HG02870 (cell line): ENCODE data around the gene SCAPER.
"Not testable (repeated sequence)": the region's sequence is repeated elsewhere in the genome, so short reads cannot be mapped to it uniquely, and the experiment has no call there.

Experiments
- ATAC-seq: cut with Tn5 transposase; IDR thresholded peaks from one replicate; pipeline ENCODE4 v1.9.1; 2021; ENCODE audit warnings: mild to moderate bottlenecking, moderate library complexity; ENCODE audit not compliant: unreplicated experiment

SCAPER gene

DNA sequence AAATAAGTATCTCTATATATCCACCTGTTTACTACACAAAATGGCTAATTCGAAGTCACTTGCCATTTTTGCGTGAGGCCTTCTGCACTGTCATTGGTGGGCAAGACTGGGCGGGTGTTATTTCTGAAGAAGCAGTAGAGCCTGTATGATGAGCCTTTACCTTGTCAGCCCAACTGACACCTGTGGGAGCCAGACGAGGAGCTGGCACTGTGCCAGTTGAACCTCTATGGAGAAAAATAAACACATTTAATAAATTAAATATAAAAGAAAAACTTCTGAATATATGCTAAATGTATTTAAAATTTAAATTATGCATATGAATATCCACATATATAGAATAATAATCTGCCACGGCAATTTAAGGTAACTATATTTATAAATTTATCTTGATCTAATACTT lies 109.9 kb downstream of the SCAPER start:
- no peak for ATAC-seq

DNA sequence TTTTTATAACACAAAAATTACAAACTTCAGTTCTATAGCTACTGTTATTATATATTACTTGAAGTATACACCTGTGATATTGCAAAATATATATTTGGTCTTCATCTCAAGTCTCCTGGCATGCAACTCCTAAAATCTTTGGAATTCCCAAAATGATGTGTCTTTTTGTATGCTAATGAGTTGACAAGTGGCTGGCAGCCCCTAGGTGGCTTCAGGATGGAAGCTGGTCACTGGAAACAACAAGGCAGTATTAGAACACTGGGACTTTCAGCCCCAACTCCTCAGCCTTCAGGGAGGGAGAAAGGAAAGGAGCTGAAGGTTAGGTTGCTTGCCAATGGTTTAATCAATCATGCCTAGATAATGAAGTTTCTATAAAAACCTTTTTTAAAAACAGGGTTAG lies 112.0 kb downstream of the SCAPER start:
- ATAC-seq: no peak

DNA sequence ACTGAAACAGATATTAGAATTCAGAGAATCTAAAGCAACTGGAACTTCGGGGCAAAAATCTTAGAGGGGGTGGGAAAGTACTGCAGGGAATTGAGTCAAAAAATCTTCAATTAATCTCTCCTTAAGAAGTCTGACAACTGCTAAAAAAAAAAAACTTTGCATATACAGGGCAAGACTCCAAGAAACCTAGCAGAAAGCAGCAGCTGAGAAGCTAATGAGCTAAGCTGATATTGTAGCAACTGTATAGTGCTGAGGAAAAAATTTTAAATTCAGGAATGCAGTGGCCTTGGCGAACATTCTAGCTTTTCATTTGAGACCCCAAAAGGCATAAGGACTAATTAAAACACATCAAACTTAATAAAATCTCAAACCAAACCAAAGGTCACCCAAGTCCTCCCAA lies 113.6 kb downstream of the SCAPER start:
- ATAC-seq: no peak

DNA sequence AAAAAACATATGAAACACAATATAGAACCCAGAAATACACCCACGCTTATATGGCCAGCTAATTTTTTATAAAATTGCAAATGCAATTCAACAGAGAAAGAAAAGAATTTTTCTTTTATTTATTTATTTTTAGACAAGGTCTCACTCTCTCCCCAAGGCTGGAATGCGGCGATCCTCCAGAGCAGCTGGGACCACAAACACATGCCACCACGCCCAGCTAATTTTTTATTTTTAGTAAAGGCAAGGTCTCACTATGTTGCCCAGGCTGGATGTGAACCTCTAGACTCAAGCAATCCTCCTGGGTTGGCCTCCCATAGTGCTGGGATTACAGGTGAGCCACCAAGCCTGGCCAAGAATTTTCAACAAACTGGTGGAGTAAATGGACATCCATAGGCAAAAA lies 117.9 kb downstream of the SCAPER start:
- ATAC-seq: no peak

DNA sequence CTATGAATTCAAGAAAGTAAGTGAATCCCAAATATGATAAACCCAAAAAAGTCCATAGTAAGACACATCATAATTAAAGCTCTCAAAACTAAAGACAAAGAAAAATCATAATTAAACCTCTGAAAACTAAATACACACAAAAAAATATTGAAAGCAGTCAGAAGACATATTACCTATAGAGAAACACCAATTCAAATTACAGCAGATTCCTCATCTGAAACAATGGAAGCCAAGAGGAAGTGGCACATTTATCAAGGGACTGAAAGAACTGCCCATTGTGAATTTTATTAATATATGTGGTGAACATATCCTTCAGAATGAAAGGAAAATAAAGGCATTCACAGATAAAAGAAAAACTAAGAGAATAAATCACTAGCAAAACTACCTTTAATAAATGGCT lies 128.2 kb downstream of the SCAPER start:
- no peak for ATAC-seq

DNA sequence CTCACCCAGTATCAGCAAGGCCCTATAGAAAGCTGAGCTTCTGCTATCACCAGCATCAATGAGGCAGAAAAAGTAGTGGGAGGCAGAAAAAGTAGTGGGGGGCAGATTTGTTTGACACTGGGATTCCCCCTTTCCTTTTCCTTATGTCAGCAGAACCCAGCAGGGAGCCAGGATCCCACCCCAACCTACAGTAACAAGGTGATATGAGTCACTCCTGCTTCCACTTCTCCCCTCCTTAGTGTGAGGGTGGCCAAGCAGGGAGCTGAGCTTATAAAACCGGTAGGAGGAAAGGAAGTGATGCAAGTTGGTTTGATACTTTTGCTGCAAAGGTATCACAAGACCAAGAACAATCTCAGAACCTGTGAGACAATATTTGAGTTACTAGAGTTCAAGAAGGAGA lies 128.7 kb downstream of the SCAPER start:
- ATAC-seq: no peak

DNA sequence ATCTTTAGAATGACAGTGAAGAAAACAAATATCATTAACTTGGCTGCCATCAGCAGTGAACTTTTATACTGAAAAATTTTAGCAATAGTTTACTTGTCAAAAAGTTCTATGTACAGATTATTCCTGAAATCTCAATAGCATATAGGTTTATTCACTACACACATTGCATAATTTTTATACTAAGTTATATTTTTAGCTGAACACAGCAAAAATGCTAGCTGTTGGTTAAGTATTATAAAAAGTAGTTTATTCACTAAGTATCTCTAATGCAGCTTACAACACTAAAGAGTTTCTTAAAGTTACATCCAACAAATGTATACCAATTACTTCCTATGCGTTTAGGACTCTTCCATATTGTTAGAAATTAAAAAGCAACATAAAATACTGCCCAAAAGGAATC lies 131.9 kb downstream of the SCAPER start:
- ATAC-seq: no peak

DNA sequence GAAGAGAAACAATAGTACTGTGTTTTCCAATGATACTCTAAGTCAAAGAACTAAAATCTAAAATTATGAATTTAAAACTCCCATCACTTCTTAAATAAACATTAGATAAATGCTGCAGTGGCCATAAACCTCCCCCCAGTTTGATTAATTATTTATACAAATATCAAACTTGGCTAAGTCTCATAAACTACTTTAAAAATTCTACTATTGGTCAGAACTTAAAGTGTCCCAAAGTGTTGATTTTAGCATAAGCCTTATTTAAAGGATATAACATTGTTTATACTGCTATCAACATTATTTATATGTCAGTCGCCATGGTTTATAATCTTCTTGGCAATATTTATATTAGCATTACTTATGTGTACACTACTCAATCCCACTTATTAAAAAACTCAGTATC lies 132.4 kb downstream of the SCAPER start:
- no peak for ATAC-seq

DNA sequence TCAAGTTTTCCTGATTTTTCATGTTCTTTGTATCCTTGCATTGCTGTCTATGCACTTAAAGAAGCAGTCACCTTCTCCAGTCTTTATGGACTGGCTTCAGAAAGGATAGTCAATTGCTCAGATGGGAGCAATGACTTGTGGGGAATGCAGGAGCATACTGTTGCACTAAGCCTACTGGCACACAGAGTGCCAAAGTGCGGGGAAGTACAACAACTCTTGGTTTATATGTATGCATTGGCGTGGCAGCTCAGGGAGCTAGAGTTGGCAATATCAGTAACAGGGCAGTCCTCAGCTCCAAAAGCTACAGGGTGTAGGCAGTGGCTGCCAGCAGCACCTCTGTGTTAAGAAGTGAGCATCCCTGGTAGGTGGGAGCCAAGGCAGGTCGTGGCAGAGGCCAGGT lies 141.1 kb downstream of the SCAPER start:
- no peak for ATAC-seq

DNA sequence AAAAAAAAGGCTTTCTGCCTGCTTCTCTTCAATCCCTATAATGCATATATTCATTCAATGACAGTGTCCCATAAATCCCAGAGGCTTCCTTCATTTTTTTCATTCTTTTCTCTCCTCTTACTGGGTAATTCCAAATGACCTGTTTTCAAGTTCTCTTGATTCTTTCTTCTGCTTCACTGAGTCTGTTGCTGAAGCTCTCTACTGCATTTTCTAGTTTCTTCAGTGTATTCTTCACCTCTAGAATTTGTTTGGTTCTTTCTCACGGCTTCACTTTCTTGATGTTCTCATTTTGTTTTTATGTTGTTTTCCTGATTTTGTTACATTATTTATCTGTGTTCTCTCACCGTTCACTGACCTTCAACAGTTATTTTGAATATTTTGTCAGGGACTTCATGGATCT lies 141.6 kb downstream of the SCAPER start:
- ATAC-seq: no peak

DNA sequence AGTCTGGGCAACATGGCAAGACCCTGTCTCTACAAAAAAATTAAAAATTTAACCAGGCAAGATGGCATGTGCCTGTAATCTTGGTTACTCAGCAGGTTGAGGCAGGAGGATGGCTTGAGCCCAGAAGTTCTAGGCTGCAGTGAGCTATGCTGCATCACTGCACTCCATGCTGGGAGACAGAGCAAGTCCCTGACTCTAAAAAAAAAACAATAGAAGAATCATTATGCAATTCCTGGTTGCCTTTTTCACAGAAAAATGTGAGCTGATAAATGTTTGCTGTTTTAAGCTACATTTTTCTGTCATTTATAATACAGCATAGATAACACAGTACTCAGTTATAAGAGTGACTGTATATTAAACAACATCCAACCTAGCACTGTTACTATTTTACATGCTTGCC lies 148.8 kb downstream of the SCAPER start:
- ATAC-seq: no peak

DNA sequence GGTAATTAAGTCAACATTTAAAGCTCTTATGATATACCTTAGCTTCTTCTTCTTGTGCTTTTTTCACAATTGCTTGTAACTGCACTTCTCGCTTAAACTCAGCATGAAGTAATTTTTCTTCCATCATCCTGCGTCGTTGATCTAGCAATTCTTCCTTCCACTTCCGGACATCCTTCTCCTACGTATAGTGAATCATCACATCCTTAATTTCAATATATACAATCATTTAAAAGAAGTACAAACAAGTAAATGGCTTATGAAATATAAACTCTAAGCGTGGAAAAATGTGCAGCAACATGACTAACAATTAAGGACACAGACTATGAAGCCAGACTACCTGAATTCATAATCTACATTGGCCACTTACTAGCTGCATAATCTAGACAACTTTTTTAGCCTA lies 151.4 kb downstream of the SCAPER start:
- no peak for ATAC-seq

DNA sequence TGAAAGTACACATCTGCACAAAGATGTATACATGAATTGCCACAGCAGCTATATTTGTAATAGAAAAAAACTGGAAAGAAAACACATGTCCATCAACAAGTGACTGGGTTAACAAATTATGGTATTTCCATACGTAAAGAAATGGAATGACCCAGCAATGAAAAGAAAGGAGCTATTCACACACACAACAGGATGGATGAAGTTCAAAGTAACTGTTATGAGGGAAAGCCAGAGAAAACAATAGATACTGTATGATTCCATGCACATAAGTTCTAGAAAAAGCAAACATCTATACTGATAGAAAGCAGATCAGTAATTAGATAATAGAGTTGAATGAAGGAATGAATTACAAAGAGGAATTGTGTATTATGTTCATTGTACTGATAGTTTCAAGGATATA lies 152.0 kb downstream of the SCAPER start:
- ATAC-seq: no peak

DNA sequence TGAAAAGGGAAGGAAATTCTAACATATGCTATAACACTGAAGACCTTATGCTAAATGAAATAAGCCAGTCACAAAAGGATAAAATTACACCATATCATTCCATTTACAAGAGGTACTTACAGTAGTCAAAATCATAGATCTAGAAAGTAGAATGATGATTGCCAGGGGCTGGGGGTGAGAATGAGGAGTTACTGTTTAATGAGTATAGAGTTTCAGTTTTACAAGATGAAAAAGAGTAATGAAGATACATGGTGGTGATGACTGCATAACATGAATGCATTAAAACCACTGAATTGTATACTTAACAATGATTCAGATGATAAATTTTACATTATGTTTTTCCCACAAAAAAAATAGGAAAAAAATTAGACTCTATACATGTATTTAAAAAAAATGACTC lies 152.6 kb downstream of the SCAPER start:
- no peak for ATAC-seq

DNA sequence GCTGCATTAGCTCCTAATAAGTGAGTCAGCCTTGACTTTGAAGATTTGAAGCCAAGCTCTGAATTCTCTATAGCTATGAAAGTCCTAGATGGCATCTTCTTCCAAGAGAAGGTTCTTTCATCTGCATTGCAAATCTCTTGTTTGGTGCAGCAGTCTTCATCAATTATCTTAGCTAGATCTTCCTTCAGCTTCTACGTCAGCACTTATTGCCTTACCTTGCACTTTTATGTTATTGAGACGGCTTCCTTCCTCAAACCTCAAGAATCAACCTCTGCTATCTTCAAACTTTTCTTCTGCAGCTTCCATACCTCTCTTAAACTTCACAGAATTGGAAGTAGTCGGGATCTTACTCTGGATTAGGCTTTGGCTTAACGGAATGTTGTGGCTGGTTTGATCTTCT lies 167.6 kb downstream of the SCAPER start:
- ATAC-seq: no peak

DNA sequence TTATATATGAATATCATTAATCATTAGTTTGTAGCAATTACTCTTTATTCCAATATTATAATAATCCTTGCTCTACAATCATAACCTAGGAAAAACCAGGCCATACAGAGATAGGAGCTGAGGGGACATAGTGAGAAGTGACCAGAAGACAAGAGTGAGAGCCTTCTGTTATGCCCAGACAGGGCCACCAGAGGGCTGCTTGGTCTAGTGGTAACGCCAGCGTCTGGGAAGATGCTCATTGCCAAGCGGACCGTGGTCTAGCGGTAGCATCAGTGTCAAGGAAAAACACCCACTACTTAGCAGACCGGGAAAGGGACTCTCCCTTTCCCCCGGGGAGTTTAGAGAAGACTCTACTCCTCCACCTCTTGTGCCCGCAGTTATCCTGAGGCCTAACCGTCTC lies 172.8 kb downstream of the SCAPER start:
- ATAC-seq: not testable (repeated sequence)

DNA sequence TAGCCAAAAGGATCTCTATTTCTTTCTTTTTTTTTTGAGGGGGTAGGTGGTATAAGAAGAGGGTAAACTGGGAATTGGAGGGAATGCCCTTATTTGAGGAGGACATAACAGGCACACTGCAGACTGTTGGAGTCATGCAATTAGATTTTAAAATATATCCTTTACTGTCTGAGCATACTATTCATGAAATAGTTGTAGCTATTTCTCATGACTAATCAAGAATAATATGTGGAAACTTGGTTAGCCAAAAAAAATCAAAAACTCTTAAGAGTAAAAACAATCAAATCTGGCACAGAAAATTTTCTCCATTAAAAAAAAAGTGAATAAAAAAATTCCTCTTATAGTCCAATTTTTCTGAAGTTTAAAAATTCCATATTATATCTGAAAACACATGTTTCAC lies 174.9 kb downstream of the SCAPER start:
- ATAC-seq: no peak

DNA sequence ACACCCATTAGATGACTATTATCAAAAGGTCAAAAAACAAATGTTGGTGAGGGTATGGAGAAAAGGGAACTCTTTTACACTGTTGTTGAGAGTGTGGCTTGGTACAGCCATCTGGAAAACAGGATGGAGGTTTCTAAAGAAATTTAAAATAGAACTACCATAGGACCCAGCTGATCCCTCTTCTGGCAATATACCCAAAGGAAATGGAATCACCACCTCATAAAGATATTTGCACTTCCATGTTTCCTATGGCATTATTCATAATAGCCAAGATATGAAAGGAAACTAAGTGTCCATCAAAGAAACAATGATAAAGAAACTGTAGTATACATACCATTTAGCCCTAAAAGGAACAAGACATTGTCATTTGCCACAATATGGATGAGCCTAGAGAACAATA lies 186.3 kb downstream of the SCAPER start:
- ATAC-seq: no peak

DNA sequence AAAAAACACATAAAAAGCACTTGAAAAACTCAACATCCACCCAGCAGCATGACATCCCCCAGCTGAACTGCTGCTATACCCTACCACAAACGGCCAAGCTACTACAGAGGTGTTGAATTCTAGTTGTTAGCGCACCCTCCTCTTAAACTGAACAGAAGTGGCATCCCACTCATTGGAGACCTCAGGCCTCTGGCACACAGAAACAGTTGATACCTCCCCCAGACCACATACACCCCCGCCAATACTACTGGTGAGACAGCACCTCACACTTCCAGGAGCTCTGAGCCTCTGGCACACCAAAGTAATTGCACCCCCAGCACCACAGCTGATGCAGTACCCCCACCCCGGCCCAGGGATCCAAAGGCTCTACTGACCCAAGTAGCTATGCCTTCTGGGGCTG lies 190.2 kb downstream of the SCAPER start:
- no peak for ATAC-seq

DNA sequence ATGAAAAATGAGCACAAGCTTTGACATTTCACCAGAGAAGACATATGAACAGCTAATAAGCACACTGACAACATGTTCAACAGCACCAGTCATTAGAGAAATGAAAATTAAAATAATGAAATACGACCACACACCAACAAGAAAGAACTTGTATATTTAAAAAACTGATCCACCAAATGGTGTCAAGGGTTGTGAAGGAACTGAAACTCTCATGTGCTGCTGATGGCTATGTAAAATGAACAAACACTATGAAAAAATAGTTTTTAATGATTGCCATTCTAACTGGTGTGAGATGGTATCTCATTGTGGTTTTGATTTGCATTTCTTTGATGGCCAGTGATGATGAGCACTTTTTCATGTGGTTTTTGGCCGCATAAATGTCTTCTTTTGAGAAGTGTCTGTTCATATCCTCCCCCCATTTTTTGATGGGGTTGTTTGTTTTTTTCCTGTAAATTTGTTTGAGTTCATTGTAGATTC lies 193.8 kb downstream of the SCAPER start:
- no peak for ATAC-seq

DNA sequence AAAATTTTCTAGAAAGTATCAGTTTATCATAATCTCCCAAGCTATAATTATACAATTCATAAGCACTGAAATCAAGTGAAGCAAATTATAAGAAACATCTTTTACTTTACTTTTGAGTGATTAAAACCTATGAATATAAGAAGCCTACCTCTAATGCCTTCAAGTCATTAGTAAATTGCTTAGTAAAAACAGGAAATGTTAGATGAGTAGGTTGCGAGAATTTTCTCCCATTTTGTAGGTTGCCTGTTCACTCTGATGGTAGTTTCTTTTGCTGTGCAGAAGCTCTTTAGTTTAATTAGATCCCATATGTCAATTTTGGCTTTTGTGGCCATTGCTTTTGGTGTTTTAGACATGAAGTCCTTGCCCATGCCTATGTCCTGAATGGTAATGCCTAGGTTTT lies 201.1 kb downstream of the SCAPER start:
- ATAC-seq: not testable (repeated sequence)

DNA sequence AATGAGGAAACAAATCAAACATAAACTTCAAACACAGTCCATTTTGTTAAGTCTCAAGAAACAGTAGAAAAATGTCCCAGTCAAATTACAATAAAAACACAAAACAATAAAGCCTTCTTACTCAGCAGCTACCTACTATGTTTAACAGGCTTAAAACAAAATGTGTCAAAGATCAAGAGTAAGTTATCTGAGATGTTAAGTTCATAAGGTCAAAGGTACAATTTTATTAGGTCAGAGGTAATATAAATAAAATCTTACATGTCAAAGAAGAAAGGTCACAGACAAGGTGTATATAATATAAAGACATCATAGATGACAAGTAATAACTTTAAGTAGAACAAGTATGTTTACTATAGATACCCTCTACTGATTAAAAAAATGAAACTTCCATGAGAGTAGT lies 208.3 kb downstream of the SCAPER start:
- ATAC-seq: no peak

DNA sequence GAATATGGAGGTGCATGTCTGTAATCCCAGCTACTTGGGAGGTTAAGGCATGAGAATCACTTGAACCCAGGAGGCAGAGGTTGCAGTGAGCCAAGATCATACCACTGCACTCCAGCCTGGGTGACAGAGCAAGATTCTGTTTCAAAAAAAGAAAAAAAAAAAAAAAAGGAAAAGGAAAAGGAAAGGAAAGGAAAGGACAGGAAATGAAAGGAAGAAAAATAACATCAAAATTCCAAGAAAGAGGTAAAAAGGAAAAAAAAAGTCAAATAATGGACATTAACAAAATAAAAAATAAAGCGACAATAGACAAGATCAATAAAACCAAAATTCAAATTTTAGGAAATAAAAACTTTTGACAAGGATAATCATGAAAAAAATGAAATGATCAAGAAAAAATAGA lies 212.6 kb downstream of the SCAPER start:
- not testable (repeated sequence) for ATAC-seq

DNA sequence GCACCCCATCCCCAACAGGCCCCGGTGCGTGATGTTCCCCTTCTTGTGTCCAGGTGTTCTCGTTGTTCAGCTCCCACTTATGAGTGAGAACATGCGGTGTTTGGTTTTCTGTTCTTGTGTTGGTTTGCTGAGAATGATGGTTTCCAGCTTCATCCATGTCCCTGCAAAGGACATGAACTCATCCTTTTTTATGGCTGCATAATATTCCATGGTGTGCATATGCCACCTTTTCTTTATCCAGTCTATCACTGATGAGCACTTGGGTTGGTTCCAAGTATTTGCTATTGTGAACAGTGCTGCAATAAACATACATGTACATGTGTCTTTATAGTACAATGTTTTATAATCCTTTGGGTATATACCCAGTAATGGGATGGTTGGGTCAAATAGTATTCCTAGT lies 217.5 kb downstream of the SCAPER start:
- not testable (repeated sequence) for ATAC-seq
